ENCODE data around the gene RPTOR. TPM values are rescaled to one million over a fixed set of nuclear protein-coding genes. Genes with fewer than 3 reads are reported as not detected.

The RPTOR gene
- total and polyA plus RNA-seq, 10 of the 15 experiments (the other 5 are each of a cell fraction or from before 2014, with no cell fraction given) = 0.18 to 32.1 (median 7.8) TPM

DNA sequence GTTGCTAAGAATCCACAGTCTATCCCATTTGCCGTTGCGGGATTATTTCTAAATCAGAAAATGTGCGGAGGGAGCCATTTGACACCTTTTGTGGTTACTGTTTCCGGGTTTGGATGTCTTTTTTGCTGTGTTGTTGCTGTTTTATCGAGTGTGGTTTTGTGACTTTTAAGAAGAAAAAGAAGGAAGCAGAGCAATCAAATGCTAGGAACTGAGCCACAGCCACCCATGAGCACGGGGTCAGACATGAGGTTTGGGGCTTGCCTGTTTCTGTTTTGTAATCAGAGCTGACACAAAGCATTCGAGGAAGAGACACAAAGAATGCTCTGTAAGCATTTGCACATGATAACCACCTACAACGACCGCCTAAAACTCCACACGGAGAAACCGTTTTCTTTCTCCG, 393.9 kb downstream of the RPTOR start:
- no peak overlapping the region for H3K9ac ChIP-seq (ENCODE audit: control insufficient read depth, insufficient read depth, low read length)
- RAD21 ChIA-PET (ENCODE audit: unreplicated experiment) = no interaction called here
- H3K4me1 ChIP-seq (ENCODE audit: control insufficient read depth, insufficient read depth, low read length) = no peaks in the 10 kb centered on the region
- no peaks in the 10 kb centered on the region for H3K9me3 ChIP-seq (replicated peaks; ENCODE audit: control insufficient read depth, insufficient read depth, low read length)
- peaks cover 0 to 6% of the 10 kb centered on the region in 2 experiments; a peak in 1 of 4 replicates for H3K36me3 ChIP-seq (ENCODE audit: control insufficient read depth in 2 of 2, insufficient read depth in 2 of 2, low read length in 1 of 2)
- H3K79me2 ChIP-seq (ENCODE audit: control insufficient read depth, insufficient read depth, low read length) = no peaks in the 10 kb centered on the region
- intact Hi-C loops (cut with micrococcal nuclease; ENCODE audit: unreplicated experiment) (no loop called here), in situ Hi-C loops (cut with MboI) (no loop called here)
- SMC1A ChIA-PET (ENCODE audit: uncharacterized antibody, unreplicated experiment) = interaction anchor here (1.6 kb wide), 1 partner anchor 61 kb away, joined by 3 read pairs; no protein-coding TSS in a partner anchor
- CTCF ChIA-PET = interaction anchor here (1.0 kb wide), 1 partner anchor 31 kb away, joined by 3 read pairs; no protein-coding TSS in a partner anchor
- BruUV-seq (replicated peaks) = no TSS peak
- WGBS (ENCODE audit: insufficient coverage, insufficient replicate concordance, low lambda C conversion rate, missing lambda C conversion rate) = 61% methylated on average over 12 of the region's 12 CpGs
- H4K20me1 ChIP-seq (ENCODE audit: control insufficient read depth, insufficient read depth) = no peaks in the 10 kb centered on the region
- FAIRE-seq (peak; percentile 23), ATAC-seq (no peak), DNase-seq (ENCODE audit: low read depth, low spot score) (no peak)
- H3K4me3 ChIP-seq = no peak overlapping the region
- H3K27me3 ChIP-seq (replicated peaks in 1 of 2; ENCODE audit: control insufficient read depth in 2 of 2, insufficient read depth in 2 of 2, low read length in 1 of 2) = no peaks in the 10 kb centered on the region
- no peak overlapping the region for H3K4me2 ChIP-seq (ENCODE audit: control insufficient read depth, insufficient read depth)
- POLR2A ChIA-PET = no interaction called here
- TF ChIP-seq YY1 (IDR thresholded peaks at IDR 0.05; ENCODE audit: low read depth, low read length) (no peak), IKZF1 (conservative IDR thresholded peaks at IDR 0.05) (no peak), RBBP5 (conservative IDR thresholded peaks at IDR 0.05) (no peak), IKZF2 (IDR thresholded peaks at IDR 0.05) (no peak), TCF3 (IDR thresholded peaks at IDR 0.05; ENCODE audit: borderline replicate concordance, insufficient read depth, low read depth, low read length) (no peak), NFIC (IDR thresholded peaks at IDR 0.05; ENCODE audit: low read depth, low read length) (no peak), SMC3 (IDR thresholded peaks at IDR 0.05; ENCODE audit: borderline replicate concordance, low read length) (no peak), YBX1 (IDR thresholded peaks at IDR 0.05) (no peak), BRCA1 (IDR thresholded peaks at IDR 0.05; ENCODE audit: low read depth, low read length) (no peak), SRF (IDR thresholded peaks at IDR 0.05; ENCODE audit: low read depth in 2 of 2, low read length in 2 of 2) (no peak)
- TF ChIP-seq, protein P1, sequence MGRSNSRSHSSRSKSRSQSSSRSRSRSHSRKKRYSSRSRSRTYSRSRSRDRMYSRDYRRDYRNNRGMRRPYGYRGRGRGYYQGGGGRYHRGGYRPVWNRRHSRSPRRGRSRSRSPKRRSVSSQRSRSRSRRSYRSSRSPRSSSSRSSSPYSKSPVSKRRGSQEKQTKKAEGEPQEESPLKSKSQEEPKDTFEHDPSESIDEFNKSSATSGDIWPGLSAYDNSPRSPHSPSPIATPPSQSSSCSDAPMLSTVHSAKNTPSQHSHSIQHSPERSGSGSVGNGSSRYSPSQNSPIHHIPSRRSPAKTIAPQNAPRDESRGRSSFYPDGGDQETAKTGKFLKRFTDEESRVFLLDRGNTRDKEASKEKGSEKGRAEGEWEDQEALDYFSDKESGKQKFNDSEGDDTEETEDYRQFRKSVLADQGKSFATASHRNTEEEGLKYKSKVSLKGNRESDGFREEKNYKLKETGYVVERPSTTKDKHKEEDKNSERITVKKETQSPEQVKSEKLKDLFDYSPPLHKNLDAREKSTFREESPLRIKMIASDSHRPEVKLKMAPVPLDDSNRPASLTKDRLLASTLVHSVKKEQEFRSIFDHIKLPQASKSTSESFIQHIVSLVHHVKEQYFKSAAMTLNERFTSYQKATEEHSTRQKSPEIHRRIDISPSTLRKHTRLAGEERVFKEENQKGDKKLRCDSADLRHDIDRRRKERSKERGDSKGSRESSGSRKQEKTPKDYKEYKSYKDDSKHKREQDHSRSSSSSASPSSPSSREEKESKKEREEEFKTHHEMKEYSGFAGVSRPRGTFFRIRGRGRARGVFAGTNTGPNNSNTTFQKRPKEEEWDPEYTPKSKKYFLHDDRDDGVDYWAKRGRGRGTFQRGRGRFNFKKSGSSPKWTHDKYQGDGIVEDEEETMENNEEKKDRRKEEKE (IDR thresholded peaks at IDR 0.05) = no peak
- TF ChIP-seq, protein P2, sequence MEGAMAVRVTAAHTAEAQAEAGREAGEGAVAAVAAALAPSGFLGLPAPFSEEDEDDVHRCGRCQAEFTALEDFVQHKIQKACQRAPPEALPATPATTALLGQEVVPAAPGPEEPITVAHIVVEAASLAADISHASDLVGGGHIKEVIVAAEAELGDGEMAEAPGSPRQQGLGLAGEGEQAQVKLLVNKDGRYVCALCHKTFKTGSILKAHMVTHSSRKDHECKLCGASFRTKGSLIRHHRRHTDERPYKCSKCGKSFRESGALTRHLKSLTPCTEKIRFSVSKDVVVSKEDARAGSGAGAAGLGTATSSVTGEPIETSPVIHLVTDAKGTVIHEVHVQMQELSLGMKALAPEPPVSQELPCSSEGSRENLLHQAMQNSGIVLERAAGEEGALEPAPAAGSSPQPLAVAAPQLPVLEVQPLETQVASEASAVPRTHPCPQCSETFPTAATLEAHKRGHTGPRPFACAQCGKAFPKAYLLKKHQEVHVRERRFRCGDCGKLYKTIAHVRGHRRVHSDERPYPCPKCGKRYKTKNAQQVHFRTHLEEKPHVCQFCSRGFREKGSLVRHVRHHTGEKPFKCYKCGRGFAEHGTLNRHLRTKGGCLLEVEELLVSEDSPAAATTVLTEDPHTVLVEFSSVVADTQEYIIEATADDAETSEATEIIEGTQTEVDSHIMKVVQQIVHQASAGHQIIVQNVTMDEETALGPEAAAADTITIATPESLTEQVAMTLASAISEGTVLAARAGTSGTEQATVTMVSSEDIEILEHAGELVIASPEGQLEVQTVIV (IDR thresholded peaks at IDR 0.05; ENCODE audit: borderline replicate concordance, partially characterized antibody) = no peak
- TF ChIP-seq, protein P3, sequence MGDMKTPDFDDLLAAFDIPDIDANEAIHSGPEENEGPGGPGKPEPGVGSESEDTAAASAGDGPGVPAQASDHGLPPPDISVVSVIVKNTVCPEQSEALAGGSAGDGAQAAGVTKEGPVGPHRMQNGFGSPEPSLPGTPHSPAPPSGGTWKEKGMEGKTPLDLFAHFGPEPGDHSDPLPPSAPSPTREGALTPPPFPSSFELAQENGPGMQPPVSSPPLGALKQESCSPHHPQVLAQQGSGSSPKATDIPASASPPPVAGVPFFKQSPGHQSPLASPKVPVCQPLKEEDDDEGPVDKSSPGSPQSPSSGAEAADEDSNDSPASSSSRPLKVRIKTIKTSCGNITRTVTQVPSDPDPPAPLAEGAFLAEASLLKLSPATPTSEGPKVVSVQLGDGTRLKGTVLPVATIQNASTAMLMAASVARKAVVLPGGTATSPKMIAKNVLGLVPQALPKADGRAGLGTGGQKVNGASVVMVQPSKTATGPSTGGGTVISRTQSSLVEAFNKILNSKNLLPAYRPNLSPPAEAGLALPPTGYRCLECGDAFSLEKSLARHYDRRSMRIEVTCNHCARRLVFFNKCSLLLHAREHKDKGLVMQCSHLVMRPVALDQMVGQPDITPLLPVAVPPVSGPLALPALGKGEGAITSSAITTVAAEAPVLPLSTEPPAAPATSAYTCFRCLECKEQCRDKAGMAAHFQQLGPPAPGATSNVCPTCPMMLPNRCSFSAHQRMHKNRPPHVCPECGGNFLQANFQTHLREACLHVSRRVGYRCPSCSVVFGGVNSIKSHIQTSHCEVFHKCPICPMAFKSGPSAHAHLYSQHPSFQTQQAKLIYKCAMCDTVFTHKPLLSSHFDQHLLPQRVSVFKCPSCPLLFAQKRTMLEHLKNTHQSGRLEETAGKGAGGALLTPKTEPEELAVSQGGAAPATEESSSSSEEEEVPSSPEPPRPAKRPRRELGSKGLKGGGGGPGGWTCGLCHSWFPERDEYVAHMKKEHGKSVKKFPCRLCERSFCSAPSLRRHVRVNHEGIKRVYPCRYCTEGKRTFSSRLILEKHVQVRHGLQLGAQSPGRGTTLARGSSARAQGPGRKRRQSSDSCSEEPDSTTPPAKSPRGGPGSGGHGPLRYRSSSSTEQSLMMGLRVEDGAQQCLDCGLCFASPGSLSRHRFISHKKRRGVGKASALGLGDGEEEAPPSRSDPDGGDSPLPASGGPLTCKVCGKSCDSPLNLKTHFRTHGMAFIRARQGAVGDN (IDR thresholded peaks at IDR 0.05) = no peak
- TF ChIP-seq, protein P4, sequence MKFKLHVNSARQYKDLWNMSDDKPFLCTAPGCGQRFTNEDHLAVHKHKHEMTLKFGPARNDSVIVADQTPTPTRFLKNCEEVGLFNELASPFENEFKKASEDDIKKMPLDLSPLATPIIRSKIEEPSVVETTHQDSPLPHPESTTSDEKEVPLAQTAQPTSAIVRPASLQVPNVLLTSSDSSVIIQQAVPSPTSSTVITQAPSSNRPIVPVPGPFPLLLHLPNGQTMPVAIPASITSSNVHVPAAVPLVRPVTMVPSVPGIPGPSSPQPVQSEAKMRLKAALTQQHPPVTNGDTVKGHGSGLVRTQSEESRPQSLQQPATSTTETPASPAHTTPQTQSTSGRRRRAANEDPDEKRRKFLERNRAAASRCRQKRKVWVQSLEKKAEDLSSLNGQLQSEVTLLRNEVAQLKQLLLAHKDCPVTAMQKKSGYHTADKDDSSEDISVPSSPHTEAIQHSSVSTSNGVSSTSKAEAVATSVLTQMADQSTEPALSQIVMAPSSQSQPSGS (IDR thresholded peaks at IDR 0.05; ENCODE audit: low read length) = no peak
- H2AFZ ChIP-seq (ENCODE audit: control insufficient read depth, low read depth, low read length) = no peak overlapping the region
- H3K27ac ChIP-seq (ENCODE audit: control insufficient read depth, insufficient read depth) = no peak overlapping the region
